Measurements from ENCODE around the gene CERS2. TPM values are rescaled to one million over a fixed set of nuclear protein-coding genes. Genes with fewer than 3 reads are reported as not detected.
A peak's percentile ranks its signal among the peaks of the same experiment; 100 is the strongest.

Gene CERS2
- total and polyA plus RNA-seq, 10 of the 15 experiments (the other 5 are each of a cell fraction or from before 2014, with no cell fraction given): 9.2 to 87.9 (median 50.8) TPM

DNA sequence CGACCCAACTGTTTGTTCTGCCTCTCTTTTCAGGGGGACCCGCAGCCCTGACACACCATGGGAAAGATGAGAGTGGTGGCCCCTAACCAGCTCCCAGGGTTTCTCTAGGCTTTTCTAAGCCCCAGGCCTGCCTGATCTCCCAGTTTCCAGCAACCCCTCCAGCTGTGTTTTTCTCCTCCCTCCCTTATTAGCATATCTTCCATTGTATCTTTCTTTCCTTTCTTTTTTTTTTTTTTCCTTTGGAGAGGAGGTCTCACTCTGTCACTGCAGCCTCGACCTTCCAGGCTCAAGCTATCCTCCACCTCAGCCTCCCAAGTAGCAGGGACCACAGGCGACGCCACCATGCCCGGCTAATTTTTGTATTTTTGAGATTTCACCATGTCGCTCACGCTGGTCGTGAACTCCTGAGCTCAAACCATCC lies 1.8 kb upstream of the CERS2 start (continued):
- TF ChIP-seq ASH2L (IDR thresholded peaks at IDR 0.05; ENCODE audit: borderline replicate concordance, low read depth): no peak

DNA sequence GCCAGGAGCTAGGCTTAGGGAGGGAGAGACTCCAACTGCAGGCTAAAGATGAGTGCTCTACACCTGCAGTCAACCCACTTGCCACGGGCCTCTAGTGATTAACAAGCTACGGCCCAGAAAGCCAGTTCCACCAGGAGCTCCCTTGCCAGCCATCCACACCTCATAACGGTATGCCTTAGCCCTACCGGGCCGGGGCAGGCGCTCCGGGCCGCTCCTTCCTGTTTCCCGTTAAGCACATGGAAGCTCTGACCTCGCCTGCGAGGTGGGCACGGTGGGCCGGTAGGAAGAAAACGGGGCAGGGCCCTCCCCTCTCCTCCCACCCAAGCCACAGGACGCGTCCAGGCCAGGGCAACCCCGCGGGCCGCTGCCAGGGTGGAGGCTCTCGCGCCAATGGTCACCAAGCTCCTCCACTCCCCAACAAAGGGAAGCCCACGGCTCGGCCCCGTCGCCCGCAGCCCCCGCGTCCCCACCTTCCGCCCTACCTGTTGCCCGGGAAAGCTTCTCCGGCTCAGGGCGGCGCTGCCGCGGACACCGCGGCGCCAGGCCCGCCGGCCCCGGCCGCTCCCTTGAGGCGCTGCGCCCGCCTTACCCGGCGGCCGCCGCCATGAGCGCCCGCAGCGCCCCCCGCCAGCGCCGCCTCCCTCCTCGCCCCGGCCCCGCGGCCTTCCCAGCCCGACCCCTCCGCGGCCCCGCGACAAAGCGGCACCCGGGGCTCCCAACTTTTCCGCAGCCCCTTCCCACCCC lies 627 bp downstream of the CERS2 start:
- POLR2A ChIA-PET: interaction anchor here (1.0 kb wide), 1 partner anchor 32 kb away, joined by 3 read pairs; the partner anchor contains the start of gene MINDY1
- intact Hi-C loops (cut with micrococcal nuclease; ENCODE audit: unreplicated experiment): loop anchor here (10.0 kb wide), 2 partner anchors 209 to 349 kb away; partner anchors contain the start of genes CTSS and ENSA
- Histone ChIP-seq H3K27me3 (replicated peaks in 1 of 2; ENCODE audit: control insufficient read depth in 2 of 2, insufficient read depth in 2 of 2, low read length in 1 of 2) (no peaks in the 10 kb centered on the region; a peak in 2 of 4 replicates), H3K79me2 (ENCODE audit: control insufficient read depth, insufficient read depth, low read length) (peaks cover 39% of the 10 kb centered on the region), H3K4me3 (peak overlapping the region; percentile 87), H3K36me3 (ENCODE audit: control insufficient read depth in 2 of 2, insufficient read depth in 2 of 2, low read length in 1 of 2) (no peaks in the 10 kb centered on the region), H4K20me1 (ENCODE audit: control insufficient read depth, insufficient read depth) (no peaks in the 10 kb centered on the region), H2AFZ (ENCODE audit: control insufficient read depth, low read depth, low read length) (peak overlapping the region; percentile 75), H3K4me2 (ENCODE audit: control insufficient read depth, insufficient read depth) (peak overlapping the region; percentile 77), H3K4me1 (ENCODE audit: control insufficient read depth, insufficient read depth, low read length) (peaks cover 7% of the 10 kb centered on the region; the same call in 1 of the 2 replicates), H3K27ac (ENCODE audit: control insufficient read depth, insufficient read depth) (peak overlapping the region; percentile 75), H3K9me3 (replicated peaks; ENCODE audit: control insufficient read depth, insufficient read depth, low read length) (no peaks in the 10 kb centered on the region), H3K9ac (ENCODE audit: control insufficient read depth, insufficient read depth, low read length) (peak overlapping the region; percentile 85)
- SMC1A ChIA-PET (ENCODE audit: uncharacterized antibody, unreplicated experiment): interaction anchor here (0.8 to 1.4 kb wide), 3 partner anchors 9 to 28 kb away, joined by 3 to 7 read pairs (median 3); no protein-coding TSS in a partner anchor
- BruUV-seq (replicated peaks): no TSS peak
- CTCF ChIA-PET: interaction anchor here (0.5 to 15.8 kb wide), 4 partner anchors 26 to 484 kb away, joined by 3 to 252 read pairs (median 3); partner anchors contain the start of gene MINDY1
- DNase-seq (ENCODE audit: low read depth, low spot score) (no peak), FAIRE-seq (peak; percentile 57), ATAC-seq (peak; percentile 54)
- 0% methylated on average over 44 of the region's 67 CpGs for WGBS (ENCODE audit: insufficient coverage, insufficient replicate concordance, low lambda C conversion rate, missing lambda C conversion rate)
- RAD21 ChIA-PET (ENCODE audit: unreplicated experiment): interaction anchor here (1.7 kb wide), 1 partner anchor 32 kb away, joined by 7 read pairs; the partner anchor contains the start of gene MINDY1
- in situ Hi-C loops (cut with MboI): no loop called here
- TF ChIP-seq WRNIP1 (IDR thresholded peaks at IDR 0.05; ENCODE audit: borderline replicate concordance, low read depth, low read length) (no peak), TCF12 (IDR thresholded peaks at IDR 0.05; ENCODE audit: low read depth, low read length) (no peak), EP300 (IDR thresholded peaks at IDR 0.05; ENCODE audit: borderline replicate concordance in 1 of 2, control insufficient read depth in 1 of 2, low read depth in 2 of 2, low read length in 2 of 2) (no peak), ZSCAN29 (IDR thresholded peaks at IDR 0.05) (0 out of 2 replicates have a peak, but pooled peaks have one; percentile 17), CHD1 (IDR thresholded peaks at IDR 0.05; ENCODE audit: low read depth, low read length) (no peak), RFX5 (IDR thresholded peaks at IDR 0.05; ENCODE audit: low read depth, low read length) (no peak), POLR2AphosphoS2 (IDR thresholded peaks at IDR 0.05; ENCODE audit: low read depth, low read length) (no peak), JUND (IDR thresholded peaks at IDR 0.05; ENCODE audit: low read depth, low read length) (no peak), SMARCA5 (IDR thresholded peaks at IDR 0.05) (no peak), TAF1 (IDR thresholded peaks at IDR 0.05; ENCODE audit: borderline replicate concordance, low read depth, low read length) (no peak), BRCA1 (IDR thresholded peaks at IDR 0.05; ENCODE audit: low read depth, low read length) (no peak), RB1 (IDR thresholded peaks at IDR 0.05; ENCODE audit: borderline replicate concordance) (no peak; the same call in 1 of the 2 replicates)
- TF ChIP-seq, protein P1, sequence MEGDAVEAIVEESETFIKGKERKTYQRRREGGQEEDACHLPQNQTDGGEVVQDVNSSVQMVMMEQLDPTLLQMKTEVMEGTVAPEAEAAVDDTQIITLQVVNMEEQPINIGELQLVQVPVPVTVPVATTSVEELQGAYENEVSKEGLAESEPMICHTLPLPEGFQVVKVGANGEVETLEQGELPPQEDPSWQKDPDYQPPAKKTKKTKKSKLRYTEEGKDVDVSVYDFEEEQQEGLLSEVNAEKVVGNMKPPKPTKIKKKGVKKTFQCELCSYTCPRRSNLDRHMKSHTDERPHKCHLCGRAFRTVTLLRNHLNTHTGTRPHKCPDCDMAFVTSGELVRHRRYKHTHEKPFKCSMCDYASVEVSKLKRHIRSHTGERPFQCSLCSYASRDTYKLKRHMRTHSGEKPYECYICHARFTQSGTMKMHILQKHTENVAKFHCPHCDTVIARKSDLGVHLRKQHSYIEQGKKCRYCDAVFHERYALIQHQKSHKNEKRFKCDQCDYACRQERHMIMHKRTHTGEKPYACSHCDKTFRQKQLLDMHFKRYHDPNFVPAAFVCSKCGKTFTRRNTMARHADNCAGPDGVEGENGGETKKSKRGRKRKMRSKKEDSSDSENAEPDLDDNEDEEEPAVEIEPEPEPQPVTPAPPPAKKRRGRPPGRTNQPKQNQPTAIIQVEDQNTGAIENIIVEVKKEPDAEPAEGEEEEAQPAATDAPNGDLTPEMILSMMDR (IDR thresholded peaks at IDR 0.05 in 2 of 3, conservative IDR thresholded peaks at IDR 0.05 in 1 of 3; ENCODE audit: control insufficient read depth in 2 of 3, extremely low read depth in 1 of 3, insufficient read depth in 1 of 3, low read depth in 3 of 3, low read length in 3 of 3): no peak
- TF ChIP-seq, protein P2, sequence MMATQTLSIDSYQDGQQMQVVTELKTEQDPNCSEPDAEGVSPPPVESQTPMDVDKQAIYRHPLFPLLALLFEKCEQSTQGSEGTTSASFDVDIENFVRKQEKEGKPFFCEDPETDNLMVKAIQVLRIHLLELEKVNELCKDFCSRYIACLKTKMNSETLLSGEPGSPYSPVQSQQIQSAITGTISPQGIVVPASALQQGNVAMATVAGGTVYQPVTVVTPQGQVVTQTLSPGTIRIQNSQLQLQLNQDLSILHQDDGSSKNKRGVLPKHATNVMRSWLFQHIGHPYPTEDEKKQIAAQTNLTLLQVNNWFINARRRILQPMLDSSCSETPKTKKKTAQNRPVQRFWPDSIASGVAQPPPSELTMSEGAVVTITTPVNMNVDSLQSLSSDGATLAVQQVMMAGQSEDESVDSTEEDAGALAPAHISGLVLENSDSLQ (IDR thresholded peaks at IDR 0.05): no peak
- TF ChIP-seq, protein P3, sequence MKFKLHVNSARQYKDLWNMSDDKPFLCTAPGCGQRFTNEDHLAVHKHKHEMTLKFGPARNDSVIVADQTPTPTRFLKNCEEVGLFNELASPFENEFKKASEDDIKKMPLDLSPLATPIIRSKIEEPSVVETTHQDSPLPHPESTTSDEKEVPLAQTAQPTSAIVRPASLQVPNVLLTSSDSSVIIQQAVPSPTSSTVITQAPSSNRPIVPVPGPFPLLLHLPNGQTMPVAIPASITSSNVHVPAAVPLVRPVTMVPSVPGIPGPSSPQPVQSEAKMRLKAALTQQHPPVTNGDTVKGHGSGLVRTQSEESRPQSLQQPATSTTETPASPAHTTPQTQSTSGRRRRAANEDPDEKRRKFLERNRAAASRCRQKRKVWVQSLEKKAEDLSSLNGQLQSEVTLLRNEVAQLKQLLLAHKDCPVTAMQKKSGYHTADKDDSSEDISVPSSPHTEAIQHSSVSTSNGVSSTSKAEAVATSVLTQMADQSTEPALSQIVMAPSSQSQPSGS (IDR thresholded peaks at IDR 0.05; ENCODE audit: low read length): no peak

Measured in GM12878 (cell line).